ENCODE data around the gene ADARB2.

GRCh38 chr10:1570416-1571051 lies 166.8 kb downstream of the ADARB2 start:
- TF ChIP-seq CTCF (IDR thresholded peaks at IDR 0.05), result no peak
- no peak for TF ChIP-seq POLR2A (IDR thresholded peaks at IDR 0.05)

Data from testis (tissue), 2 donors.